ENCODE data around the gene COL5A2. TPM values are rescaled to one million over a fixed set of nuclear protein-coding genes. Genes with fewer than 3 reads are reported as not detected.

The COL5A2 gene
- total RNA-seq, 3 donors from 2014 or later: 22.7 to 111 (median 30.8) TPM

DNA sequence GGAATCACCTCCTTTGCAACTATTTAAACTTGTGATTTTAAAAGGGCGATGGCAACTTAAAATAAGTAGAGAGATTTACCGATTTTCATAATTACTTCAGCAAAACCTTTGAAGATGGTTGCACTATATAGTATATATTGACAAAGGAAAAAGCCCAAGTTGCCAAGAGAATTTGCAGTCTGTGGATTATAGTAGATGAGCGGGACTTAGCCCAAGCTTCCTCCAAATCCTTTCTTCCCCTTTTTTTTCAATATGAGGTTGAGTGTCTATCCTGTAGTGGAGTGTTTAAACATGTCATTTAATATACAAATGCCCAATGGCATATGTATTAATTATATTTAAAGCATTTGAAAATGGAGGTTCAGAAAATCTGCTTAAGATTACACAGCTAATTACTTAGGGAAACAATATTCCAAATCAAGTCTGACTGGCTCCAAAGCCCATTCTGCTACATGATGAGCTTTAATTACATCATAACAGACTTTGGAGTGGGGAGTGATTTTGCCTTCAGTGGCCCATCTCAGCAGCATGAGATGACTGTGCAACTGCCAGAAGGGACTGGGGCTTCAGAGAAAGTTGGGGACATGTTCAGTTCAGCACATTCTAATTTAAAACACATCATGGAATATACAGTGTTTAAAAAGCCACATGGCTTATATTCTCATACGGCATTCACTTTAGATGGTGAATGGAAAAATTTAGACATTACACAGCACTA lies 132.2 kb downstream of the COL5A2 start:
- DNase-seq (ENCODE audit: low spot score in 2 of 2): no peak
- Histone ChIP-seq H3K9me3 (no peaks in the 10 kb centered on the region), H3K4me3 (no peak overlapping the region), H3K4me1 (no peaks in the 10 kb centered on the region), H3K27me3 (no peaks in the 10 kb centered on the region), H3K27ac (no peak overlapping the region), H3K36me3 (no peaks in the 10 kb centered on the region)
- TF ChIP-seq POLR2A (IDR thresholded peaks at IDR 0.05): no peak
- TF ChIP-seq POLR2AphosphoS5 (IDR thresholded peaks at IDR 0.05): no peak
- no peak for TF ChIP-seq CTCF (IDR thresholded peaks at IDR 0.05)
- intact Hi-C loops (cut with DNase I; ENCODE audit: low total_unique reads): loop anchor here (10.0 kb wide), 1 partner anchor 503 kb away; no protein-coding TSS in a partner anchor

DNA sequence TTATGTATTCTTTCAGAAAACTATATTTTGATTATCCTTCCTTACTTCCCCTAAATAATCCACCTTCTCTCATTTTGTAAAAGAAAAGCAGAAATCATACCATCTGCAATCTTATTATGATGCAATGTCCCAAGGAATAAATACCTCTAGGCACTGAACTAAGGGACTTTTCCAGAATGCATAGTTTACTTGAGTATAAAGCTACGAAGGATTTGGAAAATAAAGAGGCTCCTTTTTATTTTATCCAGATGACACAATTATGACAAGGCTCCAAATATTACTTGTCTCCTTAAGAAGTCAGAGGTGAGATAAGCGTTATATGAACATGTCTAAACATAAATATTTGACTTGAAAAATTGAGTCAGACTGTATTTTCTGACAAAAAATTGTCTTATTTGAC lies 133.2 kb downstream of the COL5A2 start:
- no peak for TF ChIP-seq POLR2AphosphoS5 (IDR thresholded peaks at IDR 0.05)
- TF ChIP-seq POLR2A (IDR thresholded peaks at IDR 0.05): no peak
- no peak for TF ChIP-seq CTCF (IDR thresholded peaks at IDR 0.05)
- no peak overlapping the region for H3K27ac ChIP-seq
- no peak for DNase-seq (ENCODE audit: low spot score in 2 of 2)
- no peaks in the 10 kb centered on the region for H3K27me3 ChIP-seq
- H3K4me1 ChIP-seq: no peaks in the 10 kb centered on the region
- no peaks in the 10 kb centered on the region for H3K36me3 ChIP-seq
- H3K9me3 ChIP-seq: no peaks in the 10 kb centered on the region
- intact Hi-C loops (cut with DNase I; ENCODE audit: low total_unique reads): loop anchor here (10.0 kb wide), 1 partner anchor 502 kb away; no protein-coding TSS in a partner anchor
- no peak overlapping the region for H3K4me3 ChIP-seq

GRCh38 chr2:189045836-189046235 lies 133.7 kb downstream of the COL5A2 start:
- Histone ChIP-seq H3K36me3 (no peaks in the 10 kb centered on the region), H3K4me3 (no peak overlapping the region)
- intact Hi-C loops (cut with DNase I; ENCODE audit: low total_unique reads): loop anchor here (10.0 kb wide), 1 partner anchor 501 kb away; no protein-coding TSS in a partner anchor

DNA sequence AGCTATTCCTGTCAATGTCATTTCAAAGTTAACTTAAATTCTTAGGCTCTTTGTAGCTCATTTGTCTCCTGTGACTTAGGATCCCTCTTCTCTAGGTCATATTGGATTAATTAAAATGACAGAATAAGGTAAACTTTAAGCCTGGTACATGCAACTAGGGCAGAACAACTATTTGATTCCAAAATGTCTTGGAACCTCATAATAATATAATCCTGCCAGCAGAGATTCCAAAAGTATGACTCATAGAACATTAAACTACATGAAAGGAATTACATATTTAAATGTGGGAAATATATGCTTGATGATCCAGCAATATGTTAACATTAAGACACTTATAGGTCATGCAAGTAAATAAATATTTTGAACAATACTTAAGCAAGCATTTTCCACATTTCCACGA lies 142.0 kb downstream of the COL5A2 start:
- no peak overlapping the region for H3K27ac ChIP-seq
- intact Hi-C loops (cut with DNase I; ENCODE audit: low total_unique reads): loop anchor here (5.0 kb wide), 1 partner anchor 955 kb away; no protein-coding TSS in a partner anchor
- no peaks in the 10 kb centered on the region for H3K27me3 ChIP-seq
- no peaks in the 10 kb centered on the region for H3K4me1 ChIP-seq
- TF ChIP-seq CTCF (IDR thresholded peaks at IDR 0.05): no peak
- no peak for TF ChIP-seq POLR2A (IDR thresholded peaks at IDR 0.05)
- TF ChIP-seq POLR2AphosphoS5 (IDR thresholded peaks at IDR 0.05): no peak
- no peaks in the 10 kb centered on the region for H3K9me3 ChIP-seq
- H3K36me3 ChIP-seq: peaks cover 4% of the 10 kb centered on the region
- no peak overlapping the region for H3K4me3 ChIP-seq
- DNase-seq (ENCODE audit: low spot score in 2 of 2): no peak

More at GRCh38 chr2:189045836-189046235, 133.7 kb downstream of the COL5A2 start:
- TF ChIP-seq POLR2AphosphoS5 (IDR thresholded peaks at IDR 0.05): no peak
- no peak for TF ChIP-seq CTCF (IDR thresholded peaks at IDR 0.05)
- TF ChIP-seq POLR2A (IDR thresholded peaks at IDR 0.05): no peak
- Histone ChIP-seq H3K9me3 (no peaks in the 10 kb centered on the region), H3K27me3 (no peaks in the 10 kb centered on the region), H3K4me1 (no peaks in the 10 kb centered on the region), H3K27ac (no peak overlapping the region)
- DNase-seq (ENCODE audit: low spot score in 2 of 2): no peak

- peak overlapping the region; percentile 13 to 63 for H3K27ac ChIP-seq
- no peaks in the 10 kb centered on the region for H3K27me3 ChIP-seq
- no peak for DNase-seq (ENCODE audit: low spot score in 2 of 2)
- H3K9me3 ChIP-seq: no peaks in the 10 kb centered on the region
- intact Hi-C loops (cut with DNase I; ENCODE audit: low total_unique reads): no loop called here
- no peaks in the 10 kb centered on the region for H3K4me1 ChIP-seq
- H3K36me3 ChIP-seq: no peaks in the 10 kb centered on the region
- TF ChIP-seq CTCF (IDR thresholded peaks at IDR 0.05) (no peak), POLR2AphosphoS5 (IDR thresholded peaks at IDR 0.05) (no peak), POLR2A (IDR thresholded peaks at IDR 0.05) (no peak)
- no peak overlapping the region for H3K4me3 ChIP-seq
Observed at GRCh38 chr2:189024901-189025618, 154.5 kb downstream of the COL5A2 start.
